Esophagus muscularis mucosa (tissue), 4 donors: ENCODE data around the gene FHOD1.

Experiments
- CTCF ChIP-seq, 3 experiments: fragments of 200-600 bp in 2 of 3; fragments of 450-650 bp in 1 of 3; sonication (generic) in 2 of 3; IDR thresholded peaks; one replicate each; pipeline ENCODE4 v1.5.1; 2017 to 2019; ENCODE audit warnings: antibody characterized with exemption in 3 of 3, mild to moderate bottlenecking in 2 of 3, moderate library complexity in 1 of 3
- EP300 ChIP-seq: sonication (generic); formaldehyde crosslinking; IDR thresholded peaks from one replicate; pipeline ENCODE4 v1.6.1; 2017; ENCODE audit warnings: antibody characterized with exemption
- POLR2A ChIP-seq: fragments of 450-650 bp; IDR thresholded peaks from one replicate; pipeline ENCODE4 v1.6.1; 2017; ENCODE audit warnings: antibody characterized with exemption, moderate library complexity, mild to moderate bottlenecking, low read depth

DNA sequence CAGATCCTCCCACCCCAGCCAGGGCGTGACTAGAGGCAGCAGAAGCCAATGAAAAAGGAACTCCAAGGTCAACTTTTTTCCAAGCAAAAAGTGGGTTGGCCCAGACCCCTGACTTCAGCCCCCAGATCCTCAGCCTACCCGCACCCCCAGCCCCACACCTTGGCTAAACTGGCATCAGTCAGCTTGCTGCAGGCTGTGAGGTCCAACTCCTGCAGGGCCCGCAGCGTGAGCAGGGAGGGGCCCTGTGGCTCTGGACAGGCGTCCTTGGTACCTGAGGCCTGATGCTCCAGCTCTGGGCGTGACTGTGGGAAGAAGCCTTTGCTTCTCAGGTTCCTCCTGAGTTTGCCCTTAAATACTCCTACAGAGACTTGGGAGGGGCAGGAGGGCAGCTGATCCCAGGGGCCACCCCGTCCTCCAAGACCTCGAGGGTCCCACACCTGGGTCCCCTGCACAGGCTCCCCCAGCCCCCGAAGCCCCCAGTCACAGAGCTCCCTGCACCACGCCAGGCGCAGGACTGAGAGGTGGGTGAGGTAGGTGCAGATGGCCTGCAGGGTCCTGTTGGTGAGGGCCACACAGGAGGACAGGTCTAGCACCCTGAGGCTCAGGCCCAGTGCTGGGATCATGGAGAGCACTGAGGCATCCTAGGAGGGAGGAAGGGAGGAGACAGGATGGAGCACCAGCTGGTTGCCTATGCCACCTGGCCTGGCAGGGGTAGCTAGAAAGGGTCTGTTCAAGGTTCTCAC lies 39.0 kb downstream of the FHOD1 start:
- TF ChIP-seq POLR2A (no peak), EP300 (no peak), CTCF (IDR thresholded peaks at IDR 0.05) (no peak)
